ENCODE results near the gene POLD1. TPM values are rescaled to one million over a fixed set of nuclear protein-coding genes. Genes with fewer than 3 reads are reported as not detected.

POLD1 gene
- total RNA-seq, 2 experiments from 2014 or later: 163 to 181 TPM

DNA sequence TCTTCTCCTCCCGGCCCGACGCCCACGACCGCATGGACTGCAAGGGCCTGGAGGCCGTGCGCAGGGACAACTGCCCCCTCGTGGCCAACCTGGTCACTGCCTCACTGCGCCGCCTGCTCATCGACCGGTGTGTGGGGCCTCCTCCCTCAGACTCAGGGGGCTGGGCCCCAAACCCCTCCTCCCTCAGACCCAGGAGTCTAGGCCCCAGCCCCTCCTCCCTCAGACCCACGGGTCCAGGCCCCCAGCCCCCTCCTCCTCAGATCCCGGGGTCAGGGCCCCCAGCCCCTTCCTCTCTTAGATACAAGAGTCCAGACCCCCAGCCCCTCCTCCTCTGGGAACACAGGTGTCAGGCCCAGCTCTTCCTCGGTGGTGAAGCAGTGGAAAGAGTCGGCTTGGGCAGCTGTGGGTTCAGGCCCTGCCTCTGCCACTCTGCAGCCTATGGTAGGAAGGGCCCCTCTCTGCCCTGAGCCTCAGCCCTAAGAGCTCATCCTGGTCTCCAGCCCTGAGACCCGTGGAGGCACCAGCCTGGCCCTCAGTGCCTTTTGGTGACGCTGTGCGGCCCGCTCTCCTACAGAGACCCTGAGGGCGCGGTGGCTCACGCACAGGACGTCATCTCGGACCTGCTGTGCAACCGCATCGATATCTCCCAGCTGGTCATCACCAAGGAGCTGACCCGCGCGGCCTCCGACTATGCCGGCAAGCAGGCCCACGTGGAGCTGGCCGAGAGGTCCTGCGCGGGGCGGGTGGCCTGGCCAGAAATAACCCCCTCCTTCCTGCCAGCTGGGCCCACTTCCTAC is 30.9 kb downstream of the POLD1 start:
- Mint-ChIP-seq H3K27me3 (ENCODE audit: low read depth) (peaks cover 8% of the 10 kb centered on the region), H3K9me3 (ENCODE audit: insufficient read depth) (no peaks in the 10 kb centered on the region), H3K36me3 (ENCODE audit: low read depth) (peaks cover 21% of the 10 kb centered on the region), H3K4me1 (ENCODE audit: low read depth) (peaks cover 12% of the 10 kb centered on the region), H3K27ac (peak overlapping the region; percentile 25), H3K4me3 (no peak overlapping the region)
- peak; percentile 78 for ATAC-seq
- peak; percentile 72 for DNase-seq
- ChIA-PET CTCF (interaction anchor here (1.3 to 1.4 kb wide), 2 partner anchors 45 to 58 kb away, joined by 6 to 16 read pairs; no protein-coding TSS in a partner anchor), POLR2A (interaction anchor here (1.2 kb wide), 1 partner anchor 46 kb away, joined by 3 read pairs; no protein-coding TSS in a partner anchor)

DNA sequence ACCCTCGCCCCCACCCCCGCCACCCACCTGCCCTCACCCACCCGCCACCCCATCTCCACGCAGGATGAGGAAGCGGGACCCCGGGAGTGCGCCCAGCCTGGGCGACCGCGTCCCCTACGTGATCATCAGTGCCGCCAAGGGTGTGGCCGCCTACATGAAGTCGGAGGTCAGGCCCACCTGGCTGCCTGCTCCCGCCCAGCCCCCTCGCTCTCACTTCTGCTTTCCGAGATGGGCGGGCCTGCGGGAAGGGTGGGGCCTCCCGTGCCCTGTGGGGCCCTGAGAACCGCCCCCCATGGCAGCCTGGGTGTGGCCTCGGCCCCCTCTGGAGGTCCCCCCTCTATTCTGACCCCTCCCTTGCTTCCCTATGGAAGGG is 31.5 kb downstream of the POLD1 start:
- Mint-ChIP-seq H3K4me1 (ENCODE audit: low read depth) (peaks cover 15% of the 10 kb centered on the region), H3K4me3 (no peak overlapping the region), H3K27me3 (ENCODE audit: low read depth) (peaks cover 12% of the 10 kb centered on the region), H3K36me3 (ENCODE audit: low read depth) (peaks cover 19% of the 10 kb centered on the region), H3K27ac (no peak overlapping the region), H3K9me3 (ENCODE audit: insufficient read depth) (no peaks in the 10 kb centered on the region)
- ChIA-PET POLR2A (interaction anchor here (1.2 kb wide), 1 partner anchor 47 kb away, joined by 3 read pairs; no protein-coding TSS in a partner anchor), CTCF (interaction anchor here (1.3 to 1.4 kb wide), 2 partner anchors 45 to 58 kb away, joined by 6 to 16 read pairs; no protein-coding TSS in a partner anchor)
- ATAC-seq: no peak
- DNase-seq: no peak

DNA sequence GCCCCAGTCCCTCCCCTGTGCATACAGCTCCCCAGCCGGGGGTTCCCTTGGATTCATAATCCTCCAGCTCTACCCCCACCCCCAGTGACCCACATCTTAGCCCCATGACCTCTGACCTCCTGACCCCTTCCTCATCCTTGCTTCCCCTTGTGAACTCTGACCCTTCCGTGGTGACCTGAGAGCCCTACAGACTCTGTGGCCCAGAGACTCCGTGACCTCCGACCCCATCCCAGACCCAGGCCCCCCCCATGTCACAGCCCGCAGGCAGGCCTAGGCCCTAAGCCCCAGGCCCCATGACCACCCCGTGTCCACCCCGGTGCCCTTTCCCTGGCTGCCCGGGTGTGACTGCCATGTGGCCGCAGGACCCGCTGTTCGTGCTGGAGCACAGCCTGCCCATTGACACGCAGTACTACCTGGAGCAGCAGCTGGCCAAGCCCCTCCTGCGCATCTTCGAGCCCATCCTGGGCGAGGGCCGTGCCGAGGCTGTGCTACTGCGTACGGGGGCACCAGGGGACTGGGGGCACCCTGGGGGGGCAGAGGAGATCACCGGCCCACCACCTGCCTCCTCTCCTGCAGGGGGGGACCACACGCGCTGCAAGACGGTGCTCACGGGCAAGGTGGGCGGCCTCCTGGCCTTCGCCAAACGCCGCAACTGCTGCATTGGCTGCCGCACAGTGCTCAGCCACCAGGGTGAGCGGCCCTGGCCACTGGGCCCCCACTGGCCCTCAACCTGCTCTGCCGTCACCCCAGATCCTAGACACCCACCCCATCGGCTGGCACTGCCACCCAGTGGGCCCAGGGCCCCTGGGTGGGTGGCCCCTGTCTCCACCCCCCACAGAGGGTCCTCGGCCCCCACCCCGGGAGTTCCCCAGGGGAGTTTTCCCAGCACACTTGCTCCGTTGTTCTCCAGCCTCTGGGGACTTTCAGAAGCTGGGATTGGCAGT is 32.2 kb downstream of the POLD1 start:
- ChIA-PET CTCF (interaction anchor here (1.3 to 1.4 kb wide), 2 partner anchors 44 to 59 kb away, joined by 6 to 16 read pairs; no protein-coding TSS in a partner anchor), POLR2A (no interaction called here)
- Mint-ChIP-seq H3K4me3 (no peak overlapping the region), H3K9me3 (ENCODE audit: insufficient read depth) (no peaks in the 10 kb centered on the region), H3K27me3 (ENCODE audit: low read depth) (peaks cover 12% of the 10 kb centered on the region), H3K36me3 (ENCODE audit: low read depth) (peaks cover 17% of the 10 kb centered on the region), H3K27ac (no peak overlapping the region), H3K4me1 (ENCODE audit: low read depth) (peaks cover 15% of the 10 kb centered on the region)
- ATAC-seq: no peak
- no peak for DNase-seq

DNA sequence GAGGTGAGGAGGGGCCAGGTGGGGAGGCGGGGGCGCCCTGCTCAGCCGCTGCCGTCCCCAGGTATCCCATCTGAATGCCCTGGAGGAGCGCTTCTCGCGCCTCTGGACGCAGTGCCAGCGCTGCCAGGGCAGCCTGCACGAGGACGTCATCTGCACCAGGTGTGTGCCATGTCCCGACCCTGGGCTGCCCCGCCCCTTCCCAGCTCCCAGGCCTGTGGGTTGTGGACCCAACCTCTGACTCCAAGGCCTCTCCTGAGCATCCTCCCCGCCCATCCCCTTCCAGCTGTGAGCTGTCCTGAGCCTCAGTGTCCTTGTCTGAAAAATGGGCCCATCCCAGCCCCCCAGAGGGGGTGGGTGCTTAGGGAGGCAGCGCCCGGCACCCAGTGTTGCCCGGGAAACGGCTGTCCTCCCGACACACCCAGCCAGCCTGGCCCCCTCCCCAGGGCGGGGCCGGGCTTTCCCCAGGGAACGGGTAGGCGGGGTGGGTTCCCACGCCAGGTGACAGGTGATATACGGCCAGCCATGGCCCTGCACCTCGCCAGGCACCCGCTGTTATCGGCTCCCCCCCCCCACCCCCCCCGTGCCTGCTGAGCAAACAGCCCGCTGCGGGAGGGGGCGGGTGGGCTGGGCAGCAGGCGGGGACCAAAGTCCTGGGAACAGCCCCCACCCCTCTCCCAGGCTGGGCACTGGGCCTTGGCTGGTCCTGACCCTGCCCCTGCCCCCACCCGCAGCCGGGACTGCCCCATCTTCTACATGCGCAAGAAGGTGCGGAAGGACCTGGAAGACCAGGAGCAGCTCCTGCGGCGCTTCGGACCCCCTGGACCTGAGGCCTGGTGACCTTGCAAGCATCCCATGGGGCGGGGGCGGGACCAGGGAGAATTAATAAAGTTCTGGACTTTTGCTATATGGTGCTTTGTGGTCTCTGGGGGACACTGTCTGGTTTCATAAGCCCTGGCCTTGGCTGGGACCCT is 33.2 kb downstream of the POLD1 start:
- Mint-ChIP-seq H3K9me3 (ENCODE audit: insufficient read depth) (no peaks in the 10 kb centered on the region), H3K4me1 (ENCODE audit: low read depth) (peaks cover 15% of the 10 kb centered on the region), H3K36me3 (ENCODE audit: low read depth) (peaks cover 14% of the 10 kb centered on the region), H3K27me3 (ENCODE audit: low read depth) (peaks cover 12% of the 10 kb centered on the region), H3K4me3 (no peak overlapping the region), H3K27ac (no peak overlapping the region)
- ATAC-seq (no peak), DNase-seq (no peak)
- POLR2A ChIA-PET: no interaction called here
- CTCF ChIA-PET: no interaction called here

DNA sequence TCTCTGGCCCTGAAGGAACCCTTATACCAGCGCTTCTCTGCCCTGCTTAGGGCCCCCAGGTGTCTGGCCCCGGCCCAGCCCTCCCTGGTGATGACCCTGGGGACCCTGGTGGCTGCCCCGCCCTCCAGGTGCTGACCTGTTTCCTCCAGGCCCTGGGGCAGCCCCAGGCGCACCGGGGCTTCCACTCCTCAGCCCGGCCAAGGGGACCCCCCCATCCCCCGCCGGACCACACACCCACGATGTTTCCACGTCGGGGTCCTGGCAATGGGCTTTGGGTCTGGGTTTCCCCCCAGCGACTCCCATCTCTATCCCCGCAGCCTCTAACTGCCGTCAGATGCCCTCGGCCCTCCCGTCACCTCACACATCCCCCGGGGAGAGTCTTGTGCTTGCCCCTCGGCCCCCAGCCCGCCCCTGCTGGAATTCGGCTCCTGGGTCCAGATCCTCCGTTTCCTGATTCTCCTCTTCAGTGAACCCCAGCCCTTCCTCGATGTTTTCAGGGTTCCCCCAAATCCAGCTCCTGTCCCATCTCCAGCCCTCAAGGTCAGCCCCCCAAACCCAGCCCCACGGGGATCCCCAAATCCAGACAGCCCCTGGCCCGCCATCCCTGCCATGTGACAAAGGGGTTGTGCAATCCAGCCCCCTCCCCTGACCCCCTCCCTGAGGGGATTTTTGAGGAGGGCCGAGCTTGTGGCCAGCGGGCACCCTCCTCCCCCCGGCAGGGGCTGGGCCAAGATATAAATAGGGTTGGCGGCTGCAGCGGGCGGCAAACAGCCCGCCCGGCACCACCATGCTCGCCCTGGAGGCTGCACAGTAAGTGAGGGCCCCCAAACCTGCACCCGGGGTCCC is 34.3 kb downstream of the POLD1 start, which contains the start of gene SPIB:
TSS of gene SPIB (plus strand) at position 763 of the 846 bp plus-strand sequence. CDS start at position 788, 25 bp downstream.
- Mint-ChIP-seq H3K4me1 (ENCODE audit: low read depth) (peaks cover 15% of the 10 kb centered on the region), H3K27me3 (ENCODE audit: low read depth) (peaks cover 12% of the 10 kb centered on the region), H3K9me3 (ENCODE audit: insufficient read depth) (no peaks in the 10 kb centered on the region), H3K4me3 (no peak within 1 kb of the TSS), H3K27ac (peak within 1 kb of the TSS; percentile 53), H3K36me3 (ENCODE audit: low read depth) (peaks cover 5% of the 10 kb centered on the region)
- ATAC-seq (no peak), DNase-seq (no peak)
- CTCF ChIA-PET: no interaction called here
- POLR2A ChIA-PET: no interaction called here

DNA sequence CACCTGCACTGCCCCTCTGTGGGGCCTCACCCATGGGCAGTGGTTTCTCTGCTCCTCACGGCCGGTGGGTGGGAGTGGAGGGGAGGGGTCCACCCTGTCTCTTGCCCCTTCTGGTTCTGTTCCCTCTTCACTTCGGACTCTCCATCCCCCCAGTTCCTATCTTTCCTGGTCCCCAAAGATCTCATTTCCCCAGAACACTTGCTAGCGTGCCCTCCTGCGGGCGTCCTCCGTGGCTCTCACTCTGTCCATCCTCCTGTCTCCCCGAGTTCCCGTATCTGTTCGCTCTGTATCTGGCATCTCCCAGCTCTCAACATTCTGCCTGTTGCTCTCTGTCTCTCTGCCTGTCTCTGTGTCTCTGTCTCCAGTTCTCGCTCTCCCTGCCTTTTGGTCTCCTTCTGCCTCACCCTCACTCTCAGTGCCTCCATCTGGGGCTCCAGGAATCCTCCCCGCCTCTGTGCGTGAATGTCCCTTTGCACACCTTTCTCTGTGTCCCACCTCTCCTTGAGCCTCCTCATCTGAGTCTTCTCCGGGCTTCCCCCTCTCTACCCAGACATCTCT is 35.0 kb downstream of the POLD1 start:
- POLR2A ChIA-PET: no interaction called here
- peaks cover 12% of the 10 kb centered on the region for H3K27me3 Mint-ChIP-seq (ENCODE audit: low read depth)
- H3K4me3 Mint-ChIP-seq: no peak overlapping the region
- H3K4me1 Mint-ChIP-seq (ENCODE audit: low read depth): peaks cover 15% of the 10 kb centered on the region
- CTCF ChIA-PET: no interaction called here
- no peak for ATAC-seq
- no peak for DNase-seq
- peak overlapping the region; percentile 53 for H3K27ac Mint-ChIP-seq
- no peaks in the 10 kb centered on the region for H3K9me3 Mint-ChIP-seq (ENCODE audit: insufficient read depth)
- H3K36me3 Mint-ChIP-seq (ENCODE audit: low read depth): peaks cover 5% of the 10 kb centered on the region

DNA sequence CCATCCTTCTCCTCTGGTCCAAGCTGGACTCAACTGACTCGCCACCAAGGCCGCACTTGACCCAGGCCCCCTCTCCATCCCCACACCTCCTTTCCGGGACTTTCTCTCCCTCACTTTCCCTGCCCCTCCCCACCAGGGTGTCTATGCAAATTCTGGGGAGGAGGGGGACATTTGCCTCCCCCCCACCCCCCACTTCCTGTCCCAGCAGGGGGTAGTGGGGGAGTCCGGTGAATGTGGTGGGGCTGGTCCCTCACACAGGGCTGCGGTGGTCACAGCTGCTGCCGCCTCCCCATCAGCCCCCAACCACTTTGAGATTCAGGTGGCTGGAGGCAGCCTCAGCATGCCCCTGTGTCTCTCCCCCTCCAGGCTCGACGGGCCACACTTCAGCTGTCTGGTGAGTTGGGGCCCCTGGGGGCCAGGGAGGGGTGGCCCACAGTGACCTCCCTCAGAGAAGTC is 35.5 kb downstream of the POLD1 start:
- no peak overlapping the region for H3K4me3 Mint-ChIP-seq
- peaks cover 5% of the 10 kb centered on the region for H3K36me3 Mint-ChIP-seq (ENCODE audit: low read depth)
- ChIA-PET CTCF (interaction anchor here (1.0 kb wide), 1 partner anchor 10 kb away, joined by 3 read pairs; no protein-coding TSS in a partner anchor), POLR2A (no interaction called here)
- no peaks in the 10 kb centered on the region for H3K9me3 Mint-ChIP-seq (ENCODE audit: insufficient read depth)
- ATAC-seq: no peak
- peaks cover 12% of the 10 kb centered on the region for H3K27me3 Mint-ChIP-seq (ENCODE audit: low read depth)
- no peak for DNase-seq
- peaks cover 15% of the 10 kb centered on the region for H3K4me1 Mint-ChIP-seq (ENCODE audit: low read depth)
- peak overlapping the region; percentile 53 for H3K27ac Mint-ChIP-seq

DNA sequence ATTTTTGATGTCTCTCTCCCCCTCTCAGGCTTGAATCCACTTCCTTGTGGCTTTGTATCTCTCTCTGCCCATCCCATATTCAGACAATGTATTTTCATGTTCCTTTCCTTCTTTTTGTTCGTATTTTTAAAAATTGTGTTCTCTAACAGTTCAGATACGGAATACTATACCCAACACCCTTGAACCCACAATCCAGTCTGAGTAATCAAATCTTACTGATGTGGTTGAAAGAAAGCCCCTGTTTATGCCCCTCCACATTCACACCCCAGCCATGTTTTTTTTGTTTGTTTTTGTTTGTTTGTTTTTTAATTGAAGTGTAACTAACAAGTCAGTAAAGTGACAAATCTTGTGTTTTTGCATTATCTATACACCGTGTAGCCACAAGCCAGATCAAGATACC is 36.0 kb downstream of the POLD1 start:
- Mint-ChIP-seq H3K4me1 (ENCODE audit: low read depth) (peaks cover 15% of the 10 kb centered on the region), H3K27ac (no peak overlapping the region), H3K4me3 (no peak overlapping the region), H3K27me3 (ENCODE audit: low read depth) (peaks cover 12% of the 10 kb centered on the region), H3K9me3 (ENCODE audit: insufficient read depth) (no peaks in the 10 kb centered on the region), H3K36me3 (ENCODE audit: low read depth) (peaks cover 5% of the 10 kb centered on the region)
- DNase-seq: no peak
- CTCF ChIA-PET: interaction anchor here (1.0 kb wide), 1 partner anchor 9 kb away, joined by 3 read pairs; no protein-coding TSS in a partner anchor
- POLR2A ChIA-PET: no interaction called here
- no peak for ATAC-seq

DNA sequence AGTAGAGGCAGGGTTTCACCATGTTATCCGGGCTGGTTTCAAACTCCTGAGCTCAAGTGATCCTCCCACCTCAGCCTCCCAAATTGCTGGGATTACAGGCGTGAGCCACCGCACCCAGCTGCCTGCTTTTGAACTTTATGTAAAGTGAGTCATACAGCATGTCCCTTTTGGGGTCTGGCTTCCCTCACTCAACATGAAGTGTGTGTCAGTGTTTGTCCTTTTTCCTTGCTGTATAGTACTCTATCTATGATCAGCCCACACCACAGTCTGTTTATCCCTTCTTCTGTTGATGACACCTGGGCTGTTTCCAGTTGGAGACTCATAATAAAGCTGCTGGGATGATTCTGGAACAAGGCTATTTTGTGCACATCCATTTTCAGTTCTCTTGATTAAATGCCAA is 36.7 kb downstream of the POLD1 start:
- Mint-ChIP-seq H3K4me1 (ENCODE audit: low read depth) (peaks cover 15% of the 10 kb centered on the region), H3K27ac (no peak overlapping the region), H3K9me3 (ENCODE audit: insufficient read depth) (no peaks in the 10 kb centered on the region), H3K4me3 (no peak overlapping the region), H3K36me3 (ENCODE audit: low read depth) (peaks cover 5% of the 10 kb centered on the region), H3K27me3 (ENCODE audit: low read depth) (peaks cover 12% of the 10 kb centered on the region)
- ATAC-seq (no peak), DNase-seq (no peak)
- CTCF ChIA-PET: no interaction called here
- POLR2A ChIA-PET: no interaction called here

All from activated CD8-positive, alpha-beta T cell treated with anti-CD3 and anti-CD28 coated beads, Interleukin-2, amount 10 ng/mL, durations not matched to agents 7 days and 5 days (primary cell).